ACC112 (cell line): ENCODE data around the gene GNAT1.
"Not testable (repeated sequence)": the region's sequence is repeated elsewhere in the genome, so short reads cannot be mapped to it uniquely, and the experiment has no call there.

ENCODE experiments used
- H2AFZ ChIP-seq: fragments of 200-600 bp; sonication (generic); one replicate; pipeline ENCODE4 v1.6.0; 2017; ENCODE audit warnings: antibody characterized with exemption, low read length; ENCODE audit not compliant: unreplicated experiment
- H3K27ac ChIP-seq: fragments of 200-600 bp; sonication (generic); 2 replicates; pipeline ENCODE4 v1.5.1; 2014; ENCODE audit warnings: low read depth, mild to moderate bottlenecking, antibody characterized with exemption, low read length, moderate library complexity
- H3K27me3 ChIP-seq: fragments of 200-600 bp; sonication (generic); 2 replicates; pipeline ENCODE4 v1.6.1; 2014; ENCODE audit warnings: mild to moderate bottlenecking, antibody characterized with exemption, low read length, moderate library complexity, mixed read lengths; ENCODE audit not compliant: insufficient read depth
- H3K36me3 ChIP-seq: fragments of 200-600 bp; sonication (generic); 2 replicates; pipeline ENCODE4 v1.6.1; 2016; ENCODE audit warnings: mild to moderate bottlenecking, antibody characterized with exemption, low read length, moderate library complexity, mixed read lengths; ENCODE audit not compliant: insufficient read depth
- H3K4me1 ChIP-seq: fragments of 200-600 bp; sonication (generic); one replicate; pipeline ENCODE4 v1.6.1; 2016; ENCODE audit warnings: low read length, mixed read lengths; ENCODE audit not compliant: insufficient read depth, unreplicated experiment, control insufficient read depth
- H3K4me3 ChIP-seq: fragments of 200-600 bp; sonication (generic); 2 replicates; pipeline ENCODE4 v1.5.1; 2014; ENCODE audit warnings: mild to moderate bottlenecking, low read depth, low read length
- H3K79me2 ChIP-seq: fragments of 200-600 bp; sonication (generic); one replicate; pipeline ENCODE4 v1.6.0; 2016; ENCODE audit warnings: low read length; ENCODE audit not compliant: control insufficient read depth, unreplicated experiment, insufficient read depth

Gene GNAT1

DNA sequence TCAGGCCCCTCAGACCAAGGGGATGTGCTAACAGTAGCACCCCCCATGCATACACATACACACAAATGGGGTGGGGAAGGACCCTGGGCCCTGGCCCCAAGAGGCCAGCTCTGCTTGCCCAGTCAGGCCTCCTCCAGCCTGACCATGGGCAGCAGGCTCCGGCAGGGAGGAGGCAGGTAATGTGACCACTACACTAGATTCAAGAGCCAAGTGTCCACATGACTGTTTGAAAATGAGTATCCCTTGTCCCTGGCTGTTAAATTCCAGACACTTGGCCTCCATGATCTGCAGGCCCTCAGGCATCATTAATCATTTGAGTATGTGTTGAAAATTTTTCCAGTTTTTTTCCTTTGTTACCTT, 30.7 kb downstream of the GNAT1 start:
- Histone ChIP-seq H3K27ac (no peak overlapping the region), H3K36me3 (no peaks in the 10 kb centered on the region), H3K27me3 (peaks cover 4% of the 10 kb centered on the region; the same call in 1 of the 2 replicates), H3K4me3 (no peak overlapping the region), H2AFZ (no peak overlapping the region), H3K4me1 (no peaks in the 10 kb centered on the region), H3K79me2 (no peaks in the 10 kb centered on the region)

DNA sequence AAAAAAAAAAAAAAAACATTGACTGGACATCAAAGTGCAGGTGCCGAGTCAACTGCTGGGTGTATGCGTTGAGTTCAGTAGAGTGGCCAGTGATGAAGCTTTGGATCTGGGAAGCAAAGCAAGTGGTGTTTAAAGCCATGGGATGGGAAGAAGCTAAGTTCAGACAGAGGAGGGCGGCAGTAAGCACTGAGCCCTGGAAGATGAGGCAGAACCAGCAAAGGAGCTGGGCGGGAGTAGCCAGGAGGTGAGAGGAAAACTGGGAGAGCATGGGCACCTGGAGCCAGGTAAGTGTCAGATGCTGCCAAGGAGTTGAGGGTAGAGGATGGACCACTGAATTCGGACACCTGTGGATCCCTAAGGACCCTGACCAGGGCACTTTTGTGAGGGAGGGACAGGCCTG, 33.2 kb downstream of the GNAT1 start:
- H3K36me3 ChIP-seq = no peaks in the 10 kb centered on the region
- no peak overlapping the region for H3K27ac ChIP-seq
- H3K4me3 ChIP-seq = no peak overlapping the region
- peaks cover 4% of the 10 kb centered on the region; the same call in 1 of the 2 replicates for H3K27me3 ChIP-seq
- no peaks in the 10 kb centered on the region for H3K79me2 ChIP-seq
- H2AFZ ChIP-seq = no peak overlapping the region
- H3K4me1 ChIP-seq = peaks cover 5% of the 10 kb centered on the region

DNA sequence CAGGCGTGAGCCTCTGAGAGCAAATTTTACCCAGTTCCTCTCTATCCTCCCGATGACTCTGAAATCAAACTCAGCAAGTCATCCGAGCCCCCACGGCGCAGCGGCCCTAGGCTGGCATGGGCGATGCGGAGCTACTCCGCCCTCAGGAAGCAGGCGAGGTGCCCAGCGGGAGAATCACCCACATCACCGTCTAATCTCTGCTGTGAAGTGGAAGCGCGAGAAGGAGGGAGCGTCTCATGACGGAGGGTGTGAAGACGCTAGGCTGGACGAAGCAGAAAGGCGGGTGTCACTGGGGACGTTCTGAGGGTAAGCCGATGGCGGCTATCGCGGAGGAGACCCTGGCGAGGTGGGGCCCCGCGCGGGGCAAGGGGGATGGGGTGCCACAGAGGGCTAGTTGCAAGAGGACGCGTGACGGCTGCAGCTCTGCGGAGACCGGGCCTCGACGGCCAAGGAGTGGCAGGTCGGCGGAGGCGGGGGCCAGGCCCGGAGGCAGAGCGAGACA, 35.5 kb downstream of the GNAT1 start:
- peak overlapping the region; percentile 70 for H2AFZ ChIP-seq
- H3K36me3 ChIP-seq = no peaks in the 10 kb centered on the region
- peaks cover 14% of the 10 kb centered on the region for H3K4me1 ChIP-seq
- peak overlapping the region; percentile 44; the same call in 1 of the 2 replicates for H3K27ac ChIP-seq
- peak overlapping the region; percentile 82 for H3K4me3 ChIP-seq
- no peaks in the 10 kb centered on the region for H3K79me2 ChIP-seq
- H3K27me3 ChIP-seq = peaks cover 4% of the 10 kb centered on the region; the same call in 1 of the 2 replicates

DNA sequence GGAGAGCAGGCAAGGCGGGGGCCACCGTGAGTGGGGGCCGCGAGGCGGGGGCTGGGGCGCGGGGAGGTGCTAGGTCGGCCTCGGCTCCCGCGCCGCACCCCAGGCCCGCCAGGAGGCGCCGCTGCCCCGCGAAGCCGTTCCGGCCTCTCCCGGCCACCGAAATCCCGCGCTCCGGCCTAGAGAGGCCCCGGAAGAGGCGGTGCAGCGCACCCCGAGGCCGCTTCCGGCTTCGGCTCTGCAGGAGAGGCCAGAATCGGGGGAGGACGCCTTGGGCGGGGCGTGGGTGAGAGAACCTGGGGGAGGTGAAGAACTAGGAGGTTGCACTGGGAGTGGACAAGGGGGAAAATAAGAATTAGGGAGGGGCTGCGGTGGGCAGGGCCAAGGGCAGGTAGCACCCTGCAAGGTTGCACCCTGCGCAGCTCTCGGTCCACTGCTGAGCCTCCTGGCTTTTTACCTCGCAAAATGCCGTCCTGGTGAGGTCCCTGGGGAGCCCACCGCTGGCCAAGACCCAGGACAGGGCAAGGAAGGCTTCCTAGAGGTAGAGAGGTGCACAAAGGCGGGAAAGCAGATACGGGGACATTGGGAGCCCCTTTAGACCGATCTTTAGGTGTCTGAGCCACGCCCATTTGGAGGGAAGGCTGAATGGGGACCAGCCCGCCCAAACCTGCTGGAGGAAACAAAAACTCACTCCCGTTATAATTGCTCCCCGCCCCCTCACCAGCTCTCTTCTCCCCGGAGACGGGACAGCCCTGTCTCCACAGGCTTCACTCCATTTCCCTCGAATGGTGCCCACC, 36.2 kb downstream of the GNAT1 start:
- H3K36me3 ChIP-seq = no peaks in the 10 kb centered on the region
- peaks cover 14% of the 10 kb centered on the region for H3K4me1 ChIP-seq
- H3K27me3 ChIP-seq = peaks cover 4% of the 10 kb centered on the region; the same call in 1 of the 2 replicates
- H3K79me2 ChIP-seq = no peaks in the 10 kb centered on the region
- H2AFZ ChIP-seq = peak overlapping the region; percentile 70
- H3K27ac ChIP-seq = no peak overlapping the region
- peak overlapping the region; percentile 82 for H3K4me3 ChIP-seq

DNA sequence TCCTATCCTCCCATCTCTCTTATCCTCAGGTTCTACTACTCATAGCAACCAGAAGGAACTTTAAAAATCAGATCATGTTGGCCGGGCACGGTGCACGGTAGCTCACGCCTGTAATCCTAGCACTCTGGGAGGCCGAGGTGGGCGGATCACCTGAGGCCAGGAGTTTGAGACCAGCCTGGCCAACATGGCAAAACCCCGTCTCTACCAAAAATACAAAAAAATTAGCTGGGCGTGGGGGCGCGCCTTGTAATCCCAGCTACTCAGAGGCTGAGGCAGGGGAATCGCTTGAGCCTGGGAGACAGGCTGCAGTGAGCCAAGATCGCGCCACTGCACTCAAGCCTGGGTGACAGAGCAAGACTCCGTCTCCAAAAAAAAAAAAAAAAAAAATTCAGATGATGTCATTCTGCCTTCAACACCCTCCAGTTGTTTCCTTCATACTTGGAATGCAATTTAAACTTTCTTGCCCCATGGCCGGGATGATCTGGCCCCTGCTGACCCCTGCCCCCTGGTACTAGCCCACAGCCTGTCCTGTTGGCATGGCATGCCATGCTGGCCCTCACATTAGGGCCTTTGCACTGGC, 36.9 kb downstream of the GNAT1 start:
- H3K36me3 ChIP-seq, H3K79me2 ChIP-seq, H3K27ac ChIP-seq, H3K27me3 ChIP-seq: not testable (repeated sequence)
- Histone ChIP-seq H2AFZ (peak overlapping the region; percentile 60), H3K4me3 (peak overlapping the region; percentile 82), H3K4me1 (peaks cover 14% of the 10 kb centered on the region)

DNA sequence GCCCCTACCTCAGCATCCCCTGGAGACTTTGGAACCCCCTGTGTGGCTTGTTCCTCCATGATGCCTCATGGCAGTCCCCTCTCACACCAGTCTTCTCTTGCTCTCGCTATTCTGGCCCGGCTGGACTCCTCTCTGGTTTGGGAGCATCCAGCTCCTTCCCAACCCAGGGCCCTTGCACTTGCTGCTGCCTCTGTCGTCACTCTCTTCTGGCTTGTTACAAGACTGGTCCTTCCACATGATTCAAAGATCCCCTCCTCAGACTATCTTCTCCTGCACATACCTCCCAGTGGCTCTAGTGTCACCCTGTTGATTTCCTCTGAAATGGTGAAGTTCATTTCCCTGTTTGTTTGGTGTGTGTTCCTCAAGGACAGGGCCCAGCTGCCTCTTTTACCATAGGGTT, 38.1 kb downstream of the GNAT1 start:
- peaks cover 14% of the 10 kb centered on the region for H3K4me1 ChIP-seq
- H3K79me2 ChIP-seq = no peaks in the 10 kb centered on the region
- peaks cover 3% of the 10 kb centered on the region; the same call in 1 of the 2 replicates for H3K27me3 ChIP-seq

DNA sequence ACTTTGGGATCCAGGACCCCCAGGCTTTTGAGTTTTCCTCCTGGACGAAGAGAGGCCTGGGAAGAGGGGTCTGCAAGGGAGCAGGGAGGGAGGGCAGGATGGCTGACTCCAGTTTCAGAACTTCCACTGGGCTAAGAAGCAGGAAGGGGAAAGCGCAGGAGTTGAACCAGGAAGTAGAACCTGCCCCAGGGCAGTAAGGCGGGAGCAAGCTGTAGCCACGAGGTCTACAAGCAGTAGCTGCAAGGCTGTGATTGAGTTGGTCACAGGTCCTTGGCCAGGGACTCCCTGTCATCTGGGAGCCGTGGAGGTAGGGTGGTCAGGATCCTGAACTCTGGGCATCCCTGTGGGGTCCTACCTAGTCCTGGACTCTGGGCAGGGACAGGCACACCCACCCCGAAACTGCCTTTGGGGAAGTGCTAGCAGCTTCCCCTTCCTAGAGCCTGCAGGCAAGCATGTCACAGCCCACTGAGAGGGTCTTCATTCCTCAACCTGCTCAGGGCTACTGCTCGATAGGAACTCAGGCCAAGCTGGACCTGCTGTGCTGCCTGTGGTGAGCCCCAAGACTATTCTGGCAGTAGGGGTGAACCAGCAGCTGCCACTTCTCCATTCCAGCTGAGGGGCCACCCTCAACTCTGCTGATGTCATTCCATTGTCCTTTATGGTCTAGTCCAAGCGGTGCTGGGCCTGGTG, 38.8 kb downstream of the GNAT1 start:
- Histone ChIP-seq H3K4me3 (no peak overlapping the region), H2AFZ (no peak overlapping the region), H3K4me1 (peaks cover 14% of the 10 kb centered on the region), H3K27ac (no peak overlapping the region), H3K27me3 (no peaks in the 10 kb centered on the region), H3K36me3 (no peaks in the 10 kb centered on the region), H3K79me2 (no peaks in the 10 kb centered on the region)

More for the DNA sequence above, 38.1 kb downstream of the GNAT1 start:
- H2AFZ ChIP-seq = no peak overlapping the region
- no peak overlapping the region for H3K27ac ChIP-seq
- H3K36me3 ChIP-seq = no peaks in the 10 kb centered on the region
- no peak overlapping the region for H3K4me3 ChIP-seq

DNA sequence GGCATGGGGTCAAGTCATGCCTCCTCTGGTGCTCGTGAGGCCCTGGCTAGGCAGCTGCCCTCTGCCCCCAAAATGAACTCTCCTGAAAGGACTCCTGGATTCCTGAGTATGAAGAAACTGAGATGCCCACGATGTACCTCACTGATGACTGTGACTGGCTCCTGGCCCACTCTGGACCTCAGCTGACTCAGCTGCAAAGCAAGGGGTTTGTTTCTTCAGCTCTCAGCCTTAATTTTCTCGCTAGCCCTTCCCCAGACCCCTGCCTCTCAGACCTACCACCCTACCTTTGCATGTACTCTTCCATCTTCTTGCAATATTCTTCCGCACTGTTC, 39.4 kb downstream of the GNAT1 start:
- no peak overlapping the region for H3K27ac ChIP-seq
- no peak overlapping the region for H3K4me3 ChIP-seq
- no peaks in the 10 kb centered on the region for H3K79me2 ChIP-seq
- H3K27me3 ChIP-seq = no peaks in the 10 kb centered on the region
- no peaks in the 10 kb centered on the region for H3K36me3 ChIP-seq
- H2AFZ ChIP-seq = no peak overlapping the region
- H3K4me1 ChIP-seq = peaks cover 14% of the 10 kb centered on the region

DNA sequence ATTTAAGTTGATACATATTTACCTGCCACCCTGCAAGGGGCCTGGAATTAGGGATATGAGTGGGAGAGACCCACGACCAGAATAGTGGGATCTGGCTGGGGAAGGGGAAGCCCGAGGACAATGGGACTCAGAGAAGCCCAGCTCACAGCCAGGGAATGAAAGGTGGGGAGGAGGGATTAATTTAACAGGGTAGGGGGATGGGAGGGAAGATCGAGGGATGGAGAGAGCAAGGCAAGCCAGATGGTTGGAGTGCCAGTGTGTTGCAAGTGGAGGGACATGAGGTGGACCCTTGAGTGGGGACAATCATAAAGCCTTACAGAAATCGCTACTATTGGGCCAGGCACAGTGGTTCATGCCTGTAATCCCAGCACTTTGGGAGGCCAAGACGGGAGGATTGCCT, 40.2 kb downstream of the GNAT1 start:
- Histone ChIP-seq H3K27me3 (no peaks in the 10 kb centered on the region), H3K4me3 (no peak overlapping the region), H3K4me1 (peaks cover 14% of the 10 kb centered on the region), H3K36me3 (no peaks in the 10 kb centered on the region), H3K27ac (no peak overlapping the region), H3K79me2 (peaks cover 6% of the 10 kb centered on the region), H2AFZ (no peak overlapping the region)

DNA sequence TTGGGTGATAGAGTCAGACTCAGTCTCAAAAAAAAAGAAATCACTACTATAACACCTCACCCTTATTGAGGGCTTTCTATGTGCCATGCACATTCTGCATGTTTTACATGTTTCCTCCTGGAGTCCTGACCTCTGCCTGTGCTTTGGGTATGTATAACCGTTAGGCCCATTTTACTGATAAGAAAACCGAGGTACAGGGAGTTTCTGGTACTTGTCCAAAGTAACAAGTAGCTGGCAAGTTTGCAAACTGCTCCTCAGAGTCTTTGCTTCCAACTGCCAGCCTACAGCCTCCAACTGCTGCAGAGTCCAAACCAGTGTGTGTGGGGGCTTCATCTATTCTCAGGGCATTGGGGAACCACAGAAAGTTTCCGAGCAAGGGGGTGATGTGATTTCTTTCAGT, 40.9 kb downstream of the GNAT1 start:
- Histone ChIP-seq H3K27me3 (no peaks in the 10 kb centered on the region), H3K4me3 (no peak overlapping the region), H3K36me3 (no peaks in the 10 kb centered on the region), H3K79me2 (peaks cover 13% of the 10 kb centered on the region), H3K27ac (no peak overlapping the region), H2AFZ (no peak overlapping the region), H3K4me1 (peaks cover 14% of the 10 kb centered on the region)
